Endometrial microvascular endothelial cells (primary cell): Measurements from ENCODE around the gene TTC17. TPM values are rescaled to one million over a fixed set of nuclear protein-coding genes. Genes with fewer than 3 reads are reported as not detected.
"Not testable (repeated sequence)": the region's sequence is repeated elsewhere in the genome, so short reads cannot be mapped to it uniquely, and the experiment has no call there.

Experiments used
- in situ Hi-C: cut with HindIII; loops from 2 replicates; pipeline ENCODE4 v1.10.0; 2017; ENCODE audit warnings: low sequenced_read_pairs, low pct_unique_long_range_greater_than_20kb; ENCODE audit errors: inconsistent ontology term
- total RNA-seq: library from RNA; depleted of rRNA; stranded (reverse); fragments of >200 nt; gene quantifications from one replicate; pipeline ENCODE4 v1.2.3, GENCODE V29; 2015; ENCODE audit errors: inconsistent ontology term

TTC17 gene
- total RNA-seq, 1 donor from 2014 or later, result 35.2 TPM

- in situ Hi-C loops, result no loop called here
These were observed 81.8 kb downstream of the TTC17 start for GRCh38 chr11:43440486-43440885.

GRCh38 chr11:43443811-43444210 is 85.1 kb downstream of the TTC17 start:
- in situ Hi-C loops, result no loop called here

GRCh38 chr11:43447151-43447550 is 88.4 kb downstream of the TTC17 start:
- in situ Hi-C loops, result no loop called here

- in situ Hi-C loops, result no loop called here
These were observed 99.8 kb downstream of the TTC17 start for GRCh38 chr11:43458486-43458885.

GRCh38 chr11:43459246-43459645 is 100.5 kb downstream of the TTC17 start:
- in situ Hi-C loops, result no loop called here

- in situ Hi-C loops, result no loop called here
These were observed 103.6 kb downstream of the TTC17 start for GRCh38 chr11:43462359-43462758.

- in situ Hi-C loops, result no loop called here
These were observed 109.2 kb downstream of the TTC17 start for GRCh38 chr11:43467958-43468357.

- in situ Hi-C loops, result not testable (repeated sequence)
These were observed 118.8 kb downstream of the TTC17 start for GRCh38 chr11:43477491-43477890.

- in situ Hi-C loops, result no loop called here
These were observed 127.4 kb downstream of the TTC17 start for GRCh38 chr11:43486141-43486540.

GRCh38 chr11:43489869-43490465 is 131.2 kb downstream of the TTC17 start:
- in situ Hi-C loops, result no loop called here

GRCh38 chr11:43492701-43493100 is 134.0 kb downstream of the TTC17 start:
- in situ Hi-C loops, result no loop called here

- in situ Hi-C loops, result no loop called here
These were observed 134.7 kb downstream of the TTC17 start for GRCh38 chr11:43493431-43493830.

GRCh38 chr11:43497144-43497543 is 138.4 kb downstream of the TTC17 start:
- in situ Hi-C loops, result no loop called here

GRCh38 chr11:43498561-43498960 is 139.8 kb downstream of the TTC17 start:
- in situ Hi-C loops, result no loop called here

GRCh38 chr11:43503417-43503816 is 144.7 kb downstream of the TTC17 start:
- in situ Hi-C loops, result no loop called here

- in situ Hi-C loops, result no loop called here
These were observed 145.7 kb downstream of the TTC17 start for GRCh38 chr11:43504316-43504950.

- in situ Hi-C loops, result no loop called here
These were observed 146.5 kb downstream of the TTC17 start for GRCh38 chr11:43505171-43505570.

- in situ Hi-C loops, result no loop called here
These were observed 148.5 kb downstream of the TTC17 start for GRCh38 chr11:43507171-43507570.

GRCh38 chr11:43508511-43508918 is 149.8 kb downstream of the TTC17 start:
- in situ Hi-C loops, result no loop called here

GRCh38 chr11:43511959-43512358 is 153.2 kb downstream of the TTC17 start:
- in situ Hi-C loops, result no loop called here

GRCh38 chr11:43515090-43515489 is 156.4 kb downstream of the TTC17 start:
- in situ Hi-C loops, result no loop called here
